K562 (cell line): ENCODE data around the gene SERBP1. TPM values are rescaled to one million over a fixed set of nuclear protein-coding genes. Genes with fewer than 3 reads are reported as not detected.

ENCODE experiments used
- ATAC-seq: fragments of 200-7000 bp; cut with Tn5 transposase; 3 replicates; pipeline ENCODE4 v1.9.1; 2020; ENCODE audit warnings: moderate library complexity
- BruUV-seq: library from RNA; stranded (reverse); fragments of 400-500 nt; replicated peaks from 2 replicates; lab custom pipeline; 2021; lab: Mats Ljungman, UMichigan
- CTCF ChIA-PET: fragments of 300-600 bp; formaldehyde crosslinking; extraction: SDS; loops from one replicate; lab custom pipeline; 2021; ENCODE audit warnings: low intra/inter-chr PET ratio; lab: Yijun Ruan, JAX
- POLR2A ChIA-PET: fragments of 300-600, 350-650 bp; sonication (Branson Sonifier 250); formaldehyde crosslinking; extraction: SDS; loops from one replicate; lab custom pipeline; 2021; ENCODE audit warnings: antibody characterized with exemption, inconsistent platforms; lab: Yijun Ruan, JAX
- DNase-seq, 4 experiments: peaks; one replicate each; pipeline versions ENCODE4 v3.0.0 to v3.0.0-alpha.2; 2011 to 2018; ENCODE audit warnings: low spot score in 3 of 4, mixed read lengths in 3 of 4; ENCODE audit errors: extremely low read depth in 1 of 4
- FAIRE-seq: peaks from 2 replicates; lab custom pipeline; 2011; peaks lifted over from hg19 to GRCh38; lab: Jason Lieb, UNC
- H2AFZ ChIP-seq: 2 replicates; pipeline ENCODE4 v1.6.0; 2011; ENCODE audit warnings: low read depth, low read length, control low read depth, inconsistent platforms
- H3K27ac ChIP-seq: fragments of 200-600 bp; 3 replicates; pipeline ENCODE4 v1.8.0; 2011; ENCODE audit warnings: low read depth, mild to moderate bottlenecking, control low read depth, inconsistent platforms, low read length, moderate library complexity, mixed read lengths; ENCODE audit errors: extremely low read depth
- H3K27me3 ChIP-seq, 2 experiments: fragments of 300-600 bp in 1 of 2; 2 replicates in 1 of 2; 3 replicates in 1 of 2; pipeline versions ENCODE4 v1.6.0 to v1.8.0; 2011; ENCODE audit warnings: inconsistent platforms in 2 of 2, low read length in 2 of 2, mild to moderate bottlenecking in 1 of 2, mixed read lengths in 1 of 2, moderate library complexity in 1 of 2; ENCODE audit not compliant: control insufficient read depth in 2 of 2, insufficient read depth in 2 of 2
- H3K36me3 ChIP-seq: fragments of 300-600 bp; 3 replicates; pipeline ENCODE4 v1.8.0; 2011; ENCODE audit warnings: mild to moderate bottlenecking, low read length, inconsistent platforms; ENCODE audit not compliant: control insufficient read depth, insufficient read depth
- H3K4me1 ChIP-seq, 2 experiments: fragments of 200-600 bp in 1 of 2; replicated peaks in 1 of 2; 2 replicates in 1 of 2; 3 replicates in 1 of 2; pipeline versions ENCODE4 v1.5.1 to v1.8.0; 2011; ENCODE audit warnings: inconsistent platforms in 2 of 2, low read length in 2 of 2, mild to moderate bottlenecking in 1 of 2, mixed read lengths in 1 of 2, moderate library complexity in 1 of 2; ENCODE audit not compliant: control insufficient read depth in 2 of 2, insufficient read depth in 2 of 2
- H3K4me2 ChIP-seq: 2 replicates; pipeline ENCODE4 v1.6.1; 2011; ENCODE audit warnings: low read length, control low read depth, inconsistent platforms, mixed read lengths; ENCODE audit not compliant: insufficient read depth
- H3K4me3 ChIP-seq: fragments of 200-600 bp; sonication (generic), shearing (Covaris generic); 2 replicates; pipeline ENCODE4 v1.5.1; 2016; ENCODE audit warnings: control low read depth, inconsistent platforms
- H3K79me2 ChIP-seq: fragments of 200-600 bp; 3 replicates; pipeline ENCODE4 v1.8.0; 2011; ENCODE audit warnings: low read length, inconsistent platforms; ENCODE audit not compliant: control insufficient read depth, insufficient read depth
- H3K9ac ChIP-seq, 2 experiments: 2 replicates each; pipeline versions ENCODE4 v1.6.0 to v1.6.1; 2011; ENCODE audit warnings: low read depth in 2 of 2, low read length in 2 of 2, control low read depth in 1 of 2, inconsistent platforms in 1 of 2, mild to moderate bottlenecking in 1 of 2, mixed read lengths in 1 of 2; ENCODE audit not compliant: insufficient read depth in 1 of 2
- H3K9me1 ChIP-seq: one replicate; pipeline ENCODE4 v1.6.0; 2011; ENCODE audit warnings: inconsistent platforms, mild to moderate bottlenecking, low read length, moderate library complexity; ENCODE audit not compliant: control insufficient read depth, insufficient read depth
- H3K9me3 ChIP-seq: replicated peaks from 2 replicates; pipeline ENCODE4 v1.5.1; 2011; ENCODE audit warnings: low read depth, low read length, inconsistent platforms; ENCODE audit not compliant: control insufficient read depth, insufficient read depth
- H4K20me1 ChIP-seq: replicated peaks from 2 replicates; pipeline ENCODE4 v1.6.1; 2011; ENCODE audit warnings: low read length, inconsistent platforms, mixed read lengths; ENCODE audit not compliant: control insufficient read depth, insufficient read depth
- CBX1 ChIP-seq: sonication (generic); IDR thresholded peaks from 2 replicates; pipeline ENCODE4 v1.6.1; 2016; ENCODE audit warnings: antibody characterized with exemption, low read depth, mild to moderate bottlenecking
- CBX3 ChIP-seq, 2 experiments: IDR thresholded peaks; 1 replicate in 1 of 2; 2 replicates in 1 of 2; pipeline ENCODE4 v1.6.1; 2012; ENCODE audit warnings: inconsistent platforms in 2 of 2, low read length in 2 of 2, borderline replicate concordance in 1 of 2, control low read depth in 1 of 2
- CBX5 ChIP-seq: IDR thresholded peaks from 2 replicates; pipeline ENCODE4 v1.6.1; 2014; ENCODE audit warnings: low read depth, borderline replicate concordance
- CEBPZ ChIP-seq: fragments of 150-350 bp; IDR thresholded peaks from 2 replicates; pipeline ENCODE4 v1.6.1; 2014; ENCODE audit warnings: low read depth, mild to moderate bottlenecking, low read length, borderline replicate concordance
- TRIM28 ChIP-seq: fragments of 450-650 bp; IDR thresholded peaks from 2 replicates; pipeline ENCODE4 v1.6.1; 2017
- YBX1 ChIP-seq: fragments of 450-650 bp; IDR thresholded peaks from 2 replicates; pipeline ENCODE4 v1.7.1; 2016; ENCODE audit warnings: mild to moderate bottlenecking
- YY1 ChIP-seq, 3 experiments: IDR thresholded peaks; 2 replicates each; pipeline ENCODE4 v1.6.1; 2011; ENCODE audit warnings: low read length in 2 of 3, mild to moderate bottlenecking in 2 of 3, moderate library complexity in 2 of 3, borderline replicate concordance in 1 of 3, control low read depth in 1 of 3, low read depth in 1 of 3; ENCODE audit not compliant: insufficient read depth in 3 of 3, insufficient replicate concordance in 2 of 3, control insufficient read depth in 1 of 3, insufficient read length in 1 of 3; ENCODE audit errors: extremely low read depth in 1 of 3
- ZBTB11 ChIP-seq, 3 experiments: fragments of 200-800 bp in 1 of 3; fragments of 250-450 bp in 1 of 3; fragments of 450-650 bp in 1 of 3; sonication (Bioruptor Pico) in 1 of 3; sonication (Bioruptor generic) in 1 of 3; formaldehyde crosslinking in 1 of 3; IDR thresholded peaks; 2 replicates each; pipeline versions ENCODE4 v1.6.1 to v1.8.0; 2016 to 2022; ENCODE audit warnings: mild to moderate bottlenecking in 2 of 3, missing genetic modification characterization in 2 of 3, missing compliant biosample characterization in 1 of 3, moderate library complexity in 1 of 3
- ZFP36 ChIP-seq: fragments of 150-350 bp; IDR thresholded peaks from 2 replicates; pipeline ENCODE4 v1.6.1; 2018; ENCODE audit warnings: low read length, low read depth; ENCODE audit not compliant: partially characterized antibody
- ZNF280A ChIP-seq: fragments of 450-650 bp; IDR thresholded peaks from 2 replicates; pipeline ENCODE4 v1.6.1; 2018; ENCODE audit warnings: mild to moderate bottlenecking, low read depth; ENCODE audit not compliant: partially characterized antibody
- ZNF707 ChIP-seq: fragments of 250-450 bp; sonication (Bioruptor Pico); conservative IDR thresholded peaks from 2 replicates; pipeline ENCODE4 v1.8.0; 2022; ENCODE audit warnings: inconsistent platforms, mild to moderate bottlenecking, moderate library complexity
- WGBS: fragments of 100-300 bp; shearing (Covaris generic); methylation state at CpG from one replicate; pipeline ENCODE4 v1.1.6; 2016; ENCODE audit warnings: low coverage, mixed read lengths; ENCODE audit not compliant: insufficient coverage; ENCODE audit errors: missing lambda C conversion rate; 5-methylcytosine and 5-hydroxymethylcytosine counted together
- in situ Hi-C: fragments of 300-500 bp; cut with MboI; formaldehyde crosslinking; loops from 4 replicates; pipeline ENCODE4 v1.15.0; 2018; ENCODE audit warnings: inconsistent platforms, mixed read lengths
- intact Hi-C: fragments of 100-400 bp; cut with micrococcal nuclease; formaldehyde crosslinking; loops from 2 replicates; pipeline ENCODE4 v1.14.2; 2022
- polyA plus RNA-seq, 8 experiments: library from polyadenylated mRNA; depleted of rRNA in 4 of 8; stranded (reverse) in 5 of 8; unstranded in 3 of 8; fragments of >200 nt; fragmentation: Nextera tagmentation in 2 of 8; fragmentation: Illumina TruSeq in 1 of 8; extraction: Ambion mirVana in 2 of 8; extraction: Trizol in 1 of 8; gene quantifications; 2 replicates each; pipeline versions ENCODE4 v1.2.1 to v1.2.3, GENCODE V29; 2011 to 2014; ENCODE audit warnings: inconsistent platforms in 1 of 8, missing spikeins in 1 of 8
- total RNA-seq, 7 experiments: library from RNA; depleted of rRNA in 6 of 7; stranded (reverse); fragments of >200 nt in 6 of 7; fragmentation: Illumina TruSeq in 2 of 7; extraction: Trizol in 2 of 7; gene quantifications; 2 replicates each; pipeline versions ENCODE4 v1.2.1 to v1.2.3, GENCODE V29; 2011 to 2021; ENCODE audit warnings: low replicate concordance in 1 of 7

The SERBP1 gene
- total and polyA plus RNA-seq, 9 of the 15 experiments (the other 6 are each of a cell fraction or from before 2014, with no cell fraction given), result 79.9 to 761 (median 464) TPM

GRCh38 chr1:67383999-67384638, 46.1 kb downstream of the SERBP1 start:
- in situ Hi-C loops, result no loop called here
- TF ChIP-seq CEBPZ, result peak; percentile 40; the same call in 1 of the 2 replicates
- TF ChIP-seq CBX5, result peak; percentile 48; the same call in 1 of the 2 replicates
- peak; percentile 70 for TF ChIP-seq ZFP36
- peak in 1 of 2 experiments; percentile 88; a peak in 2 of 3 replicates for TF ChIP-seq CBX3 (IDR thresholded peaks at IDR 0.05; ENCODE audit: borderline replicate concordance in 1 of 2, low read length in 2 of 2)
- no peak for TF ChIP-seq YBX1
- no peak for TF ChIP-seq ZBTB11 (CRISPR knock-in tag; IDR thresholded peaks at IDR 0.05)
- no peak for TF ChIP-seq YY1 (IDR thresholded peaks at IDR 0.05; ENCODE audit: borderline replicate concordance in 1 of 3, control insufficient read depth in 1 of 3, extremely low read depth in 1 of 3, insufficient read depth in 3 of 3, insufficient read length in 1 of 3, insufficient replicate concordance in 2 of 3, low read depth in 1 of 3, low read length in 2 of 3)
- TF ChIP-seq ZNF280A, result peak; percentile 79
- TF ChIP-seq CBX1, result peak; percentile 22; the same call in 1 of the 2 replicates
- TF ChIP-seq TRIM28, result peak; percentile 79
- no peak for TF ChIP-seq ZNF707 (CRISPR knock-in tag)

More at GRCh38 chr1:67383999-67384638, 46.1 kb downstream of the SERBP1 start:
- Histone ChIP-seq H3K4me3 (no peak overlapping the region), H3K9me1 (no peaks in the 10 kb centered on the region), H3K4me2 (no peak overlapping the region), H3K9me3 (peaks cover 7% of the 10 kb centered on the region), H3K4me1 (no peaks in the 10 kb centered on the region), H3K79me2 (no peaks in the 10 kb centered on the region), H3K9ac (no peak overlapping the region), H2AFZ (no peak overlapping the region), H4K20me1 (no peaks in the 10 kb centered on the region), H3K36me3 (no peaks in the 10 kb centered on the region; the same call in 2 of the 3 replicates), H3K27ac (no peak overlapping the region), H3K27me3 (no peaks in the 10 kb centered on the region)
- intact Hi-C loops, result no loop called here
- ChIA-PET CTCF (no interaction called here), POLR2A (no interaction called here)
- FAIRE-seq (no peak), DNase-seq (no peak), ATAC-seq (no peak)
- no TSS peak for BruUV-seq
- WGBS, result 37% methylated on average over 2 of the region's 2 CpGs
